ENCODE measurements around the gene ZNF423.

Gene ZNF423

GRCh38 chr16:49704586-49705155 lies 151.2 kb downstream of the ZNF423 start:
- no peak for TF ChIP-seq JUND (IDR thresholded peaks at IDR 0.05; ENCODE audit: low read depth)

GRCh38 chr16:49703483-49703882 lies 152.4 kb downstream of the ZNF423 start:
- in situ Hi-C loops (cut with HindIII; ENCODE audit: low pct_unique_long_range_greater_than_20kb, low sequenced_read_pairs): no loop called here
- no peak for DNase-seq (ENCODE audit: low read depth in 1 of 2, low spot score in 1 of 2)
- TF ChIP-seq JUND (IDR thresholded peaks at IDR 0.05; ENCODE audit: low read depth): no peak

More at GRCh38 chr16:49704586-49705155, 151.2 kb downstream of the ZNF423 start:
- in situ Hi-C loops (cut with HindIII; ENCODE audit: low pct_unique_long_range_greater_than_20kb, low sequenced_read_pairs): no loop called here
- peak in 1 of 2 experiments; percentile 3 for DNase-seq (ENCODE audit: low read depth in 1 of 2, low spot score in 1 of 2)

GRCh38 chr16:49701789-49702494 lies 154.0 kb downstream of the ZNF423 start:
- DNase-seq (ENCODE audit: low read depth in 1 of 2, low spot score in 1 of 2): no peak
- TF ChIP-seq JUND (IDR thresholded peaks at IDR 0.05; ENCODE audit: low read depth): no peak
- in situ Hi-C loops (cut with HindIII; ENCODE audit: low pct_unique_long_range_greater_than_20kb, low sequenced_read_pairs): no loop called here

- no peak for DNase-seq (ENCODE audit: low read depth in 1 of 2, low spot score in 1 of 2)
- in situ Hi-C loops (cut with HindIII; ENCODE audit: low pct_unique_long_range_greater_than_20kb, low sequenced_read_pairs): no loop called here
Measured at GRCh38 chr16:49701065-49701685, 154.7 kb downstream of the ZNF423 start.

GRCh38 chr16:49700251-49701064 lies 155.5 kb downstream of the ZNF423 start:
- in situ Hi-C loops (cut with HindIII; ENCODE audit: low pct_unique_long_range_greater_than_20kb, low sequenced_read_pairs): no loop called here
- TF ChIP-seq JUND (IDR thresholded peaks at IDR 0.05; ENCODE audit: low read depth): no peak
- no peak for DNase-seq (ENCODE audit: low read depth in 1 of 2, low spot score in 1 of 2)

More at GRCh38 chr16:49701065-49701685, 154.7 kb downstream of the ZNF423 start:
- no peak for TF ChIP-seq JUND (IDR thresholded peaks at IDR 0.05; ENCODE audit: low read depth)

- DNase-seq (ENCODE audit: low read depth in 1 of 2, low spot score in 1 of 2): no peak
- in situ Hi-C loops (cut with HindIII; ENCODE audit: low pct_unique_long_range_greater_than_20kb, low sequenced_read_pairs): no loop called here
- TF ChIP-seq JUND (IDR thresholded peaks at IDR 0.05; ENCODE audit: low read depth): no peak
Measured at GRCh38 chr16:49699841-49700175, 156.1 kb downstream of the ZNF423 start.

GRCh38 chr16:49698931-49699840 lies 156.7 kb downstream of the ZNF423 start:
- no peak for DNase-seq (ENCODE audit: low read depth in 1 of 2, low spot score in 1 of 2)
- TF ChIP-seq JUND (IDR thresholded peaks at IDR 0.05; ENCODE audit: low read depth): no peak
- in situ Hi-C loops (cut with HindIII; ENCODE audit: low pct_unique_long_range_greater_than_20kb, low sequenced_read_pairs): no loop called here

- DNase-seq (ENCODE audit: low read depth in 1 of 2, low spot score in 1 of 2): no peak
- TF ChIP-seq JUND (IDR thresholded peaks at IDR 0.05; ENCODE audit: low read depth): no peak
- in situ Hi-C loops (cut with HindIII; ENCODE audit: low pct_unique_long_range_greater_than_20kb, low sequenced_read_pairs): no loop called here
Measured at GRCh38 chr16:49698453-49698815, 157.5 kb downstream of the ZNF423 start.

- no peak for DNase-seq (ENCODE audit: low read depth in 1 of 2, low spot score in 1 of 2)
- TF ChIP-seq JUND (IDR thresholded peaks at IDR 0.05; ENCODE audit: low read depth): no peak
- in situ Hi-C loops (cut with HindIII; ENCODE audit: low pct_unique_long_range_greater_than_20kb, low sequenced_read_pairs): no loop called here
Measured at GRCh38 chr16:49697631-49698452, 158.1 kb downstream of the ZNF423 start.

- no peak for DNase-seq (ENCODE audit: low read depth in 1 of 2, low spot score in 1 of 2)
- no peak for TF ChIP-seq JUND (IDR thresholded peaks at IDR 0.05; ENCODE audit: low read depth)
- in situ Hi-C loops (cut with HindIII; ENCODE audit: low pct_unique_long_range_greater_than_20kb, low sequenced_read_pairs): no loop called here
Measured at GRCh38 chr16:49696414-49697101, 159.4 kb downstream of the ZNF423 start.

Measured in T47D (cell line).